H7 (cell line): ENCODE measurements around the gene PKP4. TPM values are rescaled to one million over a fixed set of nuclear protein-coding genes. Genes with fewer than 3 reads are reported as not detected.

Experiments used
- DNase-seq: peaks from one replicate; pipeline ENCODE4 v3.0.0; 2012
- H3K27me3 ChIP-seq: 2 replicates; pipeline ENCODE4 v1.6.0; 2011; ENCODE audit warnings: mild to moderate bottlenecking, low read length; ENCODE audit not compliant: control insufficient read depth, insufficient read depth
- H3K36me3 ChIP-seq: replicated peaks from 2 replicates; pipeline ENCODE4 v1.5.1; 2011; ENCODE audit warnings: low read length; ENCODE audit not compliant: control insufficient read depth, insufficient read depth
- H3K4me3 ChIP-seq: 2 replicates; pipeline ENCODE4 v1.5.1; 2011; ENCODE audit warnings: low read depth, mild to moderate bottlenecking, control low read depth, low read length, moderate library complexity; ENCODE audit not compliant: insufficient read depth
- total RNA-seq: library from RNA; depleted of rRNA; stranded (reverse); fragments of >200 nt; shearing (Covaris generic); gene quantifications from 2 replicates; pipeline ENCODE4 v1.2.3, GENCODE V29; 2014

Gene PKP4
- total RNA-seq, 1 experiment from 2014 or later: 65.8 TPM

DNA sequence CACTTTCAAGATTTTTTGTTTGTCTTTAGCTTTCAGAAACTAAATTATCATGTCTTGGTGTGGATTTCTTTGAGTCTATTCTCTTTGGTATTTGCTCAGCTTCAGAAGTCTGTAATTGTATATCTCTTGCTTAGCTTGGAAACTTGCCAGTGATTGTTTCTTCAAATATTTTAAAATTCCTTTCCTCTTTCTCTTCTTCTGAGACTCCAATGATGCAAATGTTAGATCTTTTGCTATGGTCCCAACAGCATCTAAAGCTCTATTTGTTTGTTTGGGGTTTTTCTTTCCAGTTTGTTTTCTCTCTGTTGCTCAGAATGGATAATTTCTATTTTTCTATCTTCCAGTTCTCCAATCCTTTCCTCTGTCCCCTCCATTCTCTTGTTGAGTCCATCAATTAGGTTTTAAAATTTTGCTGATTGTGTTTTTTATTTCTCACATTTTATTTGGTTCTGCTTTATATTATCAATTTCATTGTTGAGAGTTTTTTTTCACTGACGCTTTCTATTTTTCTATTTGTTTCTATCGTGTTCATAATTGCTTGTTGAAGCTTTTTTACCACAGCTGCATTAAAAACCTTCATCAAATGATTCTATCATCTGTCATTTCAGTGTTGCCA is 256.9 kb downstream of the PKP4 start:
- Histone ChIP-seq H3K36me3 (no peaks in the 10 kb centered on the region), H3K4me3 (no peak overlapping the region), H3K27me3 (no peaks in the 10 kb centered on the region)
- DNase-seq: no peak

DNA sequence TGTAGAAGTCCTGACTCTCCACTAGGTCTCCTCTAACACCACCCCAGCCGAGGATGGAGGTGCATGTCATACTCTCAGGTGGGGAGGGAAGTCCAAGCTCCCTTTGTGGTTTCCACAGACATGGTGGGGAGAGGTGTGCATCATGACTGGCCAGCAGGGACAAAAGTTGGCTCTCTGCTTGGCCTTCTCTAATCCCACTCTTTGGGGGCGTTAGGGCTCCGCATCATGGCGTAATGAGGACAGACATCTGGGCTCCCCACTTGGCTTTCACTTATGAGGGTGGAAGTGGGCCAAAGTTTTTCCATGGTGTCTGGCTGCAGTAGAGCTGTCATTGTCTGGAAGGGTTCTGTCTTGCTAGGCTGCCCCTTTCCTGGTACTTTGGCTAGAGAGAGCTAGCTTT is 257.7 kb downstream of the PKP4 start:
- no peaks in the 10 kb centered on the region for H3K36me3 ChIP-seq
- no peak overlapping the region for H3K4me3 ChIP-seq
- DNase-seq: no peak
- H3K27me3 ChIP-seq: no peaks in the 10 kb centered on the region

DNA sequence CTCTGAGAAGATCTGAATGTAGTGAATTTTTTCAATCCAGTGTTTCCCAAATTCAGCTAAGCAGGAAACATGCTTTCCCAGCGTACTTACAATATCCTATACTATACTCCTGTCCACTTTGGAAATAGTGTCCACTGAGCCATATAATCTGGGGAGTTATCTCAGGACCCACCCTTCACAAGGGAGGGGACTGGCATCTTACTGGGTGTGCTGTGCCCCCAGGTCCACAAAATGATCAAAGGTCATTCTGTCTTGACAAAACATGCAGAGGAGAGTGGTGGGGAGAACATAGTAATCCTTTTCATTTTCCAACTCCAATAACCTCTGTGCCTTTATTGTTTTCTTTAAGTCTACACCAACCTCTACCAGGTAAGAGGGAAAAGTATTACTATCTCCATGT is 258.6 kb downstream of the PKP4 start:
- no peaks in the 10 kb centered on the region for H3K27me3 ChIP-seq
- no peak for DNase-seq
- H3K4me3 ChIP-seq: no peak overlapping the region
- H3K36me3 ChIP-seq: no peaks in the 10 kb centered on the region

DNA sequence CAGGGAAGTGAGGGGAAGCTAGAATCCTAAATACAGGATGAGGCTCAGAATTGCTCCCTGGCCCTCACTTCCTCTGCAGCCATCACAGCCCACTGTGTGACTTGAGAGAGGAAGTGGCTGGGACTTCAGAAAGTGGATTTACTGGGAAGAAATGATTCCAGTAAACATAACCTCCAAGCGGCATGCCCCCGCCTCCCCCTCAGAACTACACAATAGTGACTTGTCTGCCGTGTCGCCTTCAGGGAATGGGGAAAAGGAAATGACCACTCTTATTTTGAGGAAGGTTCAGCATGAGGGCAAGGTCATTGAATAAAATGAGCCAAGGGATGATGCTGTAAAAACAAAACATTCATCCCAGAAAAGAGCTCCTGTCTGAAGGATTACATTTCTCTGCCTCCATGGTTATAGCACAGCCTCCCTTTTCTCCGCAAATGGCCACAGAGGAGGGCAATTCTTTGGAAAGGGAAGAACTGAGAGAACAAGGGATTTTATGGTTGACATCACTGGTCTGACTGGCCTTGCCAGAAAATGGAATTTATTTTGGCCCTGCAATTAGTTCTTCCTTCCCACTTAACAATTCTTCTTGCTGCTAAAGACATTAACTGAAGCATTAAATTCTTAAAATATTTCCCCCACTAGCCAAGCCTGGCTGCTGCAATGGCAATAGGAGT is 259.5 kb downstream of the PKP4 start:
- no peaks in the 10 kb centered on the region for H3K27me3 ChIP-seq
- H3K36me3 ChIP-seq: no peaks in the 10 kb centered on the region
- no peak overlapping the region for H3K4me3 ChIP-seq
- DNase-seq: no peak

DNA sequence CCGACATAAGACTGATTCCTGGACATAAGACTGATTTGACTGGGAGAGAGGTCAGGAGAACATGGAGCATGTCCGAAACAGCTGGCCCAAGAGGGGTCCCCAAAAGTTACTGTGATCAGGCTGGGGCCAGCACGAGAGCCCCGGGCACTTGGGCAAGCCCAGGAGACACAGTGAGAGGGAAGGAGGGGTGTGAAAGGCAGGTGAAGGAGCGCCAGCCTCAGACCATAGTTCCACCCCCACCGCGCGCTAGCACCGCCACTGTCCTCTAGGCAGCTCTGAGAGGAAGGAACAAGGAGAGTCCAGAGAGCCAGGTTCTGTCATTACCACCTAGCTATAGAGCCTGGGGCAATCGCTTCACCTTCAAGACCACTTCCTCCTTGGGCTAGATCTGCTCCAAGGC is 260.2 kb downstream of the PKP4 start:
- H3K27me3 ChIP-seq: no peaks in the 10 kb centered on the region
- H3K4me3 ChIP-seq: no peak overlapping the region
- H3K36me3 ChIP-seq: no peaks in the 10 kb centered on the region
- no peak for DNase-seq

DNA sequence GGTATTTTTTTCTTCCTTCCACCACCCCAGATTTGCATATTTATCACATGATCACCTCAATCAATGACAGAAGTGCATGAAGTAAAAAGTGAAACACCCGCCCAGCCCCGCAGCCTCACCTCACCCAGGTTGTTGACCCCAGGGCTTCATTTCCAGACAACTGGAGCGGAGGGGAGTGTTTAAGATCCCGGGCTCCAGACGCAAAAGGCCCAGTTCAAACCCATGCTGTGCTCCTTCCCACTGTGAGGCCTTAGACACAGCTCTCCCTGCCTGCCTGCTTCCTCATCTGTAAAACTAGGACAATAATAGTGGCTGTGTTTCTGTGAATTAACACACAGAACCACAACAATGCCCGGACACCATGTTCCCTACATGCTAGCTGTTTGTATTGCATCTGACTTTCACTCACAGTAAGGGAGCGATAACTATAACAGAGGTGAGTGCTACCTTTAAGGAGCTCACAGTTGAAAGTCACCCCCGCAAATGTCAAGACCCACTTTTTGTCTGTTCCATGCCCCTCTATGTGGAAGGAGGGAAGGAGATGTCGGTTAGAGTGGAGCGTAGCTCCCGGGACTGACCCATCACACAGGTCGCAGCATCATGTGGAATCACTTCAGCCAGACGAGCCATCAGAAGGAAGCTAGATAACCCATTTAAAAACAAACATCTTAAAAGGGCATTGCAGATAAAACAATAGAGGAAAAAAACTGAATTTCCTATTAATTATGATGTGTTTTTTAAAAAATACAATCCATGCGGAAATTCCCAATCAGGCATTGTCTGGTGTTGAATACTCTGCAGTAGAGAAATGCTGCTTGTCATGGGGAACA is 260.8 kb downstream of the PKP4 start:
- H3K36me3 ChIP-seq: no peaks in the 10 kb centered on the region
- no peak for DNase-seq
- H3K4me3 ChIP-seq: no peak overlapping the region
- no peaks in the 10 kb centered on the region for H3K27me3 ChIP-seq

DNA sequence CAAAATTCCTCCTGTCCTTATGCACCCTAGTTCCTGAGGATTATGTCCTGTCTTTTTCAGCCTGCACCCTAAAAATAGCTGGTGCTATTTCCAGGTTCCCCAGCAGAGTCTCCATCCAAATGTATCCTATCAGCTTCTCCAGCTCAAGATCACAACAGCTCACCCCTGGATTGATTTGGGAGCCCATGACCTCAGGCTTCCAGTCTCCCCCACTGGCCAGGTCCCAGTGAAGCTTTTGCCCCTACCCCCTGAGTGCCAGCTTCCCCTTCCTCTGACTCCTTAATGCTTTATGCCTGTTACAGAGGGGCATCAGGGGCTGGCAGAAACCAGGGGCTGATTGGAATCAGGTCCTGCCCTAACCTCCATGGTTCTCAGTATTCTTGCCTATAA is 261.4 kb downstream of the PKP4 start:
- Histone ChIP-seq H3K27me3 (no peaks in the 10 kb centered on the region), H3K4me3 (no peak overlapping the region), H3K36me3 (no peaks in the 10 kb centered on the region)
- DNase-seq: no peak

DNA sequence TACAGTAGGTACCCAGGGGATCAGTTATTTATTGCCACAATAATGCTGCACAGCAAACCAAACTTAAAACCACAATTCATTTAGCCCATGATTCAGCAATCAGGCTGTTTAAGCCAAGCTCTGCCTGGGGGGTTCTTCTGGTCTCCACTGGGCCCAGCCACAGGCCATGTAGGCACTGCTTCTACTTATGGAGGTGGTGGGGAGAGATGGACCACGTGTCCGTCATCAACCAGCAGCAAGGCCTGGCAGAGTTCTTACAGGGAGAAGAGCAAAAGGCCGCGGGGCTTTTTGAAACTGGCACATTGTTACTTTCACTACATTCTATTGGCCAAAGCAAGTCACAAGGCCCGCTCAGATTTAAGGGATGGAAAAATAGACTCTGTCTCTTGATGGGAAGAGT is 262.1 kb downstream of the PKP4 start:
- Histone ChIP-seq H3K4me3 (no peak overlapping the region), H3K27me3 (no peaks in the 10 kb centered on the region), H3K36me3 (no peaks in the 10 kb centered on the region)
- DNase-seq: no peak

DNA sequence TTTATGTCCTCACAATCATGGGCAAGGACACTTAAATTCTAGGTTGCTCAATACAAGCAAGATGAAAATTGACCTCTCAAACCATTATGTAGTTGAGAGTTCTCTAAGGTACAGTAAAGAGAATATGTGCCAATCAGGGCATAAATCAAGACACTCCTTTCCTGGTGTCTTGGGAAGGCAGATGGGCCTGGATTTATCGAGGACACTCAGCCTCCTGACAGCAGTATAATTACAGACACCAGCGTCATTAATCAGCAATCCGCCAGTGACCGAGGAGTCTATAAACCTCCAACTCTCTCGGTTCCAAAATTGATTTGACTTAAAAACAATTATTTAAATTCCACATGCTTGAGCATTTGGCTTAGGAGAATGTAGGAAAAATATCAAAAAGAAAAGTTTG is 262.7 kb downstream of the PKP4 start:
- H3K27me3 ChIP-seq: no peaks in the 10 kb centered on the region
- no peak for DNase-seq
- no peaks in the 10 kb centered on the region for H3K36me3 ChIP-seq
- no peak overlapping the region for H3K4me3 ChIP-seq

DNA sequence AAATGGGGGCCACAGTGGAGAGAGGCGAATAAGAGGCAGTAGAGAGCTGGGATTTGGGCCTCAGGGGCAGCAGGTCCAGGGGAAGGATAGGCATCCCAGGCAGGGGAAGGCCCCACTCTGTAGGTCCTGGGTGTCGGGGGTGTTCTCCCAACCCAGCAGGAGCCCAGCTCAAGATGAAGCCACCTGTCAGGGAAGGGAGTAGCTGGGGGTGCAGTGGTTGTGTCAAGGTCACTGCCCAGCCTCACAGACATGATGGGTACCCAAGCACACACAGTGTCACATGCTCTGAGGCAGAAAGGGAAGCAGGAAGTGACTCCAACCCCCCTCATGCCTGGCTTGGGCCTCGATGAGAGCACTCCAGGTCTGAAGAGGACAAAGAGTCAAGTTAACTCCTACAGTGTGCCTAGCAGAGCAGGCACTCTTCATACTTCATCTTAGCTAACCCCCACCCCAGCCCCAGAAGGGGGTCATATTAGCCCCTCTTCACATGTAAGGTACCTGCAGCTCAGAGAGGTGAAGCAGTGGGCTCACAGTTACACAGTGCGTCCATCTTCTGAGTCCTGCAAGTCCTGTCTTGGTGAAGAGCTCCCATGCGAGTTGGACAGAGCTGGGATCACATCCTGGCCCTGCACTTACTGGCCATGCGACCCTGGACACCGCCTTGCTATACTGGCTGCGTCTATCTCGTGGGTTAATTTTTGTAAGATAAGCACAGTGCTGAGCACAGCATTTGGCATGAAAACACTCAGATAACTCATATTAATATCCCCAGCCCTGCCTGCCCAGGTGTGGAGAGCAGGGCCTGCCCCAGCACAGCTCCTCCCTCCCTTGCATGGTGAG is 265.7 kb downstream of the PKP4 start:
- no peaks in the 10 kb centered on the region for H3K36me3 ChIP-seq
- H3K4me3 ChIP-seq: no peak overlapping the region
- no peaks in the 10 kb centered on the region for H3K27me3 ChIP-seq
- DNase-seq: no peak

DNA sequence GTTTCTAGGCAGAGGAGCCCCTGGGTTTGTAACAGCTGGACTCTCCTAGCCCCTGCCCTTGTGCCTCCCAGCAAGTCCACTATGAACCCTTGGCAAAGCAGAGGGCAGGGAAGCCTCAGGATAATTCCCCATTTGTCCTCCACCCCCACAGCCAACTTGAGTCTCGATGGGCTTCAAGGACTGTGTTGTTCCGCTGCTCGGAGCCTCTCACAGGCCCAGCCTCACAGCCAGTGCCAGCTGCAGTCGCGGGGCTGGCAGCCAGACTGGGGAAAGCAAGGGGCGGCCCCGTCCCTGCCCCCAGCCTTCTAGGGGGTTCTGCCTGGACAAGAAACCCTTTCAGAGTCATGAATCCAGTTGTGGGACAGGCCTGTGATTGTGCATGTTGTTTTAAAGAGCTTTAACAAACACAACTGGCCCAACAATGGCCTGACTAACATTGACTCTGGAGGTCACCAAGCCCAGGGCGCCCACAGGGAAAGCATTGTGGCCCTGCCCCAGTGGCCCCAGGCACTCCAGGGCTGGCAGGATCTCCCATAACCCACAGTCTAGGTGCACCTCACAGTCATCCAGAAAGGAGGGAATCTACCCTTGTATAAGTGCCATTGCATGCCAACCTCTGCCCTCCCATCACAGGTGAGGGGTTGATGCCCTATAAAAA is 266.6 kb downstream of the PKP4 start:
- Histone ChIP-seq H3K4me3 (no peak overlapping the region), H3K36me3 (no peaks in the 10 kb centered on the region), H3K27me3 (no peaks in the 10 kb centered on the region)
- DNase-seq: no peak

DNA sequence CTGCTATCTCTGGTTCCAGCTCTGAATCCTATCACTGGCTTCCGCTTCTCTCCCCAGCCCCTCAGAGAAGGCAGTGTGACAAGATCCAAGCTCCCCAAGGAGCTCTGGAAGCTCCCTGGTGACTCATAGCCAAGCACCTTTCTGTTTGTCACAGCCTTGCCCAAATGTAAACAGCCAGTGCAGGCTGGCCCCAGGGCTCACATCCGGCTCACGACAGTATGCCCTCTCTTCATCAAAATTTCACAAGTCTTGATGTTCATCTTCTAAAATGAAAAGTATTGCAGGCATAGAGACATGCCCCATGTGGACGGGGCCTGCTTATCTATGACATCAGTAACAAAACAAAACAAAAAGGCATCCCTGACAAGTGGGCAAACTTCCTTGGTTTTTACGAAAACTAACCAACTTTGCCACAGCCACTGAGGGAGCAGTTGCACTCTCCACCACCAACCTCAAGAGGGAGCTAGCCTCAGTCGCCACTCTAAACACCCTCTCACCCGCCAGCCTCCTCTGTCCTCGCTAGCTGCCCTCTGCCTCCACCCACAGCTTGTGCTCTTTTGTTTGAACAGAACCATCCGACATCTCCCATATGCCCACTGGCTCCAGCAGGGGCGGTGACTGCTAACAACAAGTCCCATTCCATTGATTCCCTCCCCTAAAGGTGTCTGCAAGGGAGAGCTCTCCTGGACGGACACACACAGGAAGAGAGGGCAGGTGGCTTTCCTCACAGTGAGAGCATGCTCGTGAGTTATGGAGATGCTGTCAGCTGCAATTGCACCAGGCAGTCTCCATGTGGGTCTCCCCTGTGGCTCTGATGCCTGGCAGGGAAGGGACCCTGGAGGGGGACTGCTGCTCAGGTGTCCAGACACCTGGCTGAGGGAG is 267.4 kb downstream of the PKP4 start:
- Histone ChIP-seq H3K27me3 (no peaks in the 10 kb centered on the region), H3K36me3 (no peaks in the 10 kb centered on the region), H3K4me3 (no peak overlapping the region)
- DNase-seq: peak; percentile 87

DNA sequence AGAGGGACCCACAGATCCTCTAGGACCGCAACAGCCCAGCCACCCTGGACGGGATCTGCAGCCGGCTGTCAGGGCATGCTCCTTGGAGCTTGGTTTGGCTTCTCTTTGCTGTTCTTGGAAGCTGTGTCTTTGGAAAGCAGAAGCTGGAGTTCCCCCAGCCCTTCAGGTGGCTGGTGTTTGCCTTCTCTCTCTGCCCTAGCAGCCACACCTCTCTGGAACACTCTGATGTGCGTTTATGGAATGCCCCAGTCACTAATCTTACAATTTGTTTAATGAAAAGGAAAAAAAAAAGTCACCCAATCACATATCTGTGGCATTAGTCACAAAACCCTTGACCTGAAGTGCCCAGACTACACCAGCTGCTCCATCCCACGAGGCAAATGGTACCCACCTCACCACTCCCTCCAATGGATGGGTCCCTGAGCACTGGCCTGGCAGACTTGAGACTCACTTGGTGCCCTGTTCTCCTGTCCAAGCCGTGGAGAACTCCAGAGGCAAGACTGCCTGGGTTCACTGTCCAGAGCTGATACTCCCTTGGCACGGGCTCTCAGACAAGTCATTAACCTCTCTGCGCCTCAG is 268.1 kb downstream of the PKP4 start:
- DNase-seq: no peak
- no peak overlapping the region for H3K4me3 ChIP-seq
- no peaks in the 10 kb centered on the region for H3K27me3 ChIP-seq

More for the DNA sequence above, 268.1 kb downstream of the PKP4 start:
- no peaks in the 10 kb centered on the region for H3K36me3 ChIP-seq
